Smooth muscle cell (in vitro differentiated cells): ENCODE data around the gene COX4I1. TPM values are rescaled to one million over a fixed set of nuclear protein-coding genes. Genes with fewer than 3 reads are reported as not detected.

Source experiments
- DNase-seq: peaks from one replicate; lab custom pipeline; 2025; ENCODE audit not compliant: unreplicated experiment; lab: John Stamatoyannopoulos, UW
- H2AFZ ChIP-seq: fragments of 200-600 bp; sonication (generic); 2 replicates; pipeline ENCODE4 v1.6.0; 2016; ENCODE audit warnings: antibody characterized with exemption, low read depth, mild to moderate bottlenecking
- H3F3A ChIP-seq: fragments of 200-600 bp; sonication (generic); 2 replicates; pipeline ENCODE4 v1.6.0; 2017; ENCODE audit warnings: antibody characterized with exemption, low read depth
- H3K27ac ChIP-seq: fragments of 200-600 bp; sonication (generic); 2 replicates; pipeline ENCODE4 v1.5.1; 2016; ENCODE audit warnings: low read depth, mild to moderate bottlenecking
- H3K27me3 ChIP-seq: fragments of 200-600 bp; sonication (generic); 2 replicates; pipeline ENCODE4 v1.6.1; 2016; ENCODE audit warnings: low read depth, mild to moderate bottlenecking
- H3K36me3 ChIP-seq: fragments of 200-600 bp; sonication (generic); 2 replicates; pipeline ENCODE4 v1.5.1; 2016; ENCODE audit warnings: low read depth
- H3K4me1 ChIP-seq: fragments of 200-600 bp; sonication (generic); 2 replicates; pipeline ENCODE4 v1.5.1; 2016; ENCODE audit warnings: low read depth
- H3K4me2 ChIP-seq: fragments of 200-600 bp; sonication (generic); 2 replicates; pipeline ENCODE4 v1.6.0; 2016; ENCODE audit warnings: mild to moderate bottlenecking
- H3K4me3 ChIP-seq: fragments of 200-600 bp; sonication (generic); 2 replicates; pipeline ENCODE4 v1.5.1; 2016; ENCODE audit warnings: mild to moderate bottlenecking
- H3K79me2 ChIP-seq: fragments of 200-600 bp; sonication (generic); 2 replicates; pipeline ENCODE4 v1.6.0; 2016; ENCODE audit warnings: low read depth, mild to moderate bottlenecking
- H3K9ac ChIP-seq: fragments of 200-600 bp; sonication (generic); 2 replicates; pipeline ENCODE4 v1.6.0; 2016; ENCODE audit warnings: low read depth
- H3K9me3 ChIP-seq: fragments of 200-600 bp; sonication (generic); replicated peaks from 2 replicates; pipeline ENCODE4 v1.5.1; 2016; ENCODE audit warnings: low read depth
- H4K20me1 ChIP-seq: fragments of 200-600 bp; sonication (generic); 2 replicates; pipeline ENCODE4 v1.6.0; 2016; ENCODE audit warnings: low read depth
- WGBS: methylation state at CpG from one replicate; pipeline ENCODE4 v1.1.7; 2016; ENCODE audit warnings: low lambda C conversion rate; 5-methylcytosine and 5-hydroxymethylcytosine counted together
- polyA plus RNA-seq: library from polyadenylated mRNA; unstranded; fragments of >200 nt; fragmentation: Nextera tagmentation; extraction: Ambion mirVana; gene quantifications from 2 replicates; pipeline ENCODE4 v1.2.1, GENCODE V29; 2016
- total RNA-seq: library from RNA; depleted of rRNA; stranded (reverse); fragments of >200 nt; gene quantifications from 2 replicates; pipeline ENCODE4 v1.2.3, GENCODE V29; 2014
- TF ChIP-seq, protein P1 (sequence below): fragments of 200-600 bp; sonication (generic); IDR thresholded peaks from 2 replicates; pipeline ENCODE4 v1.5.1; 2017; ENCODE audit warnings: borderline replicate concordance, mild to moderate bottlenecking, antibody characterized with exemption; ENCODE audit not compliant: insufficient read depth, poor library complexity, severe bottlenecking

Gene COX4I1
- total and polyA plus RNA-seq, 2 experiments from 2014 or later: 342 to 612 TPM

DNA sequence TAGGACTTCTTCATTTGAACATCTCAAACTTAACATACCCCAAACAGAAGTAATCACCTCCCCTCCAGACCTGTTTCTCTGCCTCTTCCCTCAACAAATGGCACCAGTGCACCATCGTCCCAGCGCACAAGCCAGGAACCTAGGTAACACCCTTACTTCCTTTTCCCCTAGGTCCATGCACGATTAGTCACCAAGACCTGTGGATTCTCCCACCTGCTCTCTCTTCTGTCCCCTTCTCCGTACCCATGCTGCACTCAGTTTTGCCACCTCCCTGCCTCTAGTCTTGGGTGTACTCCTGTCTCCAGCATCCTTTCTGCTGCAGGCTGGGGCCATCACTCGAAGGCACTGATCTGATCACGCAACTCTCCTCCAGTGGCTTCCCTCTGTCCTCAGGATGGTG, 3.3 kb upstream of the COX4I1 start:
- H4K20me1 ChIP-seq: peaks cover 75% of the 10 kb centered on the region
- H3K4me2 ChIP-seq: no peak overlapping the region
- no peak overlapping the region for H2AFZ ChIP-seq
- TF ChIP-seq, protein P1, sequence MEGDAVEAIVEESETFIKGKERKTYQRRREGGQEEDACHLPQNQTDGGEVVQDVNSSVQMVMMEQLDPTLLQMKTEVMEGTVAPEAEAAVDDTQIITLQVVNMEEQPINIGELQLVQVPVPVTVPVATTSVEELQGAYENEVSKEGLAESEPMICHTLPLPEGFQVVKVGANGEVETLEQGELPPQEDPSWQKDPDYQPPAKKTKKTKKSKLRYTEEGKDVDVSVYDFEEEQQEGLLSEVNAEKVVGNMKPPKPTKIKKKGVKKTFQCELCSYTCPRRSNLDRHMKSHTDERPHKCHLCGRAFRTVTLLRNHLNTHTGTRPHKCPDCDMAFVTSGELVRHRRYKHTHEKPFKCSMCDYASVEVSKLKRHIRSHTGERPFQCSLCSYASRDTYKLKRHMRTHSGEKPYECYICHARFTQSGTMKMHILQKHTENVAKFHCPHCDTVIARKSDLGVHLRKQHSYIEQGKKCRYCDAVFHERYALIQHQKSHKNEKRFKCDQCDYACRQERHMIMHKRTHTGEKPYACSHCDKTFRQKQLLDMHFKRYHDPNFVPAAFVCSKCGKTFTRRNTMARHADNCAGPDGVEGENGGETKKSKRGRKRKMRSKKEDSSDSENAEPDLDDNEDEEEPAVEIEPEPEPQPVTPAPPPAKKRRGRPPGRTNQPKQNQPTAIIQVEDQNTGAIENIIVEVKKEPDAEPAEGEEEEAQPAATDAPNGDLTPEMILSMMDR: no peak
- no peak overlapping the region for H3K4me3 ChIP-seq
- no peaks in the 10 kb centered on the region for H3K27me3 ChIP-seq
- H3K4me1 ChIP-seq: peaks cover 19% of the 10 kb centered on the region
- peaks cover 99% of the 10 kb centered on the region for H3K79me2 ChIP-seq
- WGBS: 97% methylated on average over 6 of the region's 6 CpGs
- no peaks in the 10 kb centered on the region for H3F3A ChIP-seq
- no peak overlapping the region for H3K27ac ChIP-seq
- no peak for DNase-seq
- H3K36me3 ChIP-seq: peaks cover 11% of the 10 kb centered on the region
- no peaks in the 10 kb centered on the region for H3K9me3 ChIP-seq
- H3K9ac ChIP-seq: no peak overlapping the region

GRCh38 chr16:85796599-85796998, 2.9 kb upstream of the COX4I1 start:
- peaks cover 72% of the 10 kb centered on the region for H4K20me1 ChIP-seq
- DNase-seq: no peak
- H3K4me2 ChIP-seq: no peak overlapping the region
- peaks cover 19% of the 10 kb centered on the region for H3K4me1 ChIP-seq
- peaks cover 99% of the 10 kb centered on the region for H3K79me2 ChIP-seq
- H3K27ac ChIP-seq: no peak overlapping the region
- H3F3A ChIP-seq: no peaks in the 10 kb centered on the region
- H3K36me3 ChIP-seq: peaks cover 8% of the 10 kb centered on the region
- no peak overlapping the region for H3K4me3 ChIP-seq
- no peaks in the 10 kb centered on the region for H3K27me3 ChIP-seq
- no peak overlapping the region for H2AFZ ChIP-seq
- TF ChIP-seq, protein P1: no peak
- no peak overlapping the region for H3K9ac ChIP-seq
- 99% methylated on average over 7 of the region's 7 CpGs for WGBS
- no peaks in the 10 kb centered on the region for H3K9me3 ChIP-seq

GRCh38 chr16:85798283-85798776, 1.2 kb upstream of the COX4I1 start:
- H3K27me3 ChIP-seq: no peaks in the 10 kb centered on the region
- peaks cover 85% of the 10 kb centered on the region for H3K79me2 ChIP-seq
- H3K9ac ChIP-seq: peak overlapping the region; percentile 99
- TF ChIP-seq, protein P1: no peak
- H3K9me3 ChIP-seq: no peaks in the 10 kb centered on the region
- WGBS: 32% methylated on average over 17 of the region's 17 CpGs
- H3K36me3 ChIP-seq: no peaks in the 10 kb centered on the region
- H3K4me1 ChIP-seq: peaks cover 19% of the 10 kb centered on the region
- H2AFZ ChIP-seq: no peak overlapping the region
- H4K20me1 ChIP-seq: peaks cover 62% of the 10 kb centered on the region
- no peak overlapping the region for H3K27ac ChIP-seq
- peak overlapping the region; percentile 93 for H3K4me2 ChIP-seq
- peak overlapping the region; percentile 87 for H3K4me3 ChIP-seq
- DNase-seq: no peak
- no peaks in the 10 kb centered on the region for H3F3A ChIP-seq

DNA sequence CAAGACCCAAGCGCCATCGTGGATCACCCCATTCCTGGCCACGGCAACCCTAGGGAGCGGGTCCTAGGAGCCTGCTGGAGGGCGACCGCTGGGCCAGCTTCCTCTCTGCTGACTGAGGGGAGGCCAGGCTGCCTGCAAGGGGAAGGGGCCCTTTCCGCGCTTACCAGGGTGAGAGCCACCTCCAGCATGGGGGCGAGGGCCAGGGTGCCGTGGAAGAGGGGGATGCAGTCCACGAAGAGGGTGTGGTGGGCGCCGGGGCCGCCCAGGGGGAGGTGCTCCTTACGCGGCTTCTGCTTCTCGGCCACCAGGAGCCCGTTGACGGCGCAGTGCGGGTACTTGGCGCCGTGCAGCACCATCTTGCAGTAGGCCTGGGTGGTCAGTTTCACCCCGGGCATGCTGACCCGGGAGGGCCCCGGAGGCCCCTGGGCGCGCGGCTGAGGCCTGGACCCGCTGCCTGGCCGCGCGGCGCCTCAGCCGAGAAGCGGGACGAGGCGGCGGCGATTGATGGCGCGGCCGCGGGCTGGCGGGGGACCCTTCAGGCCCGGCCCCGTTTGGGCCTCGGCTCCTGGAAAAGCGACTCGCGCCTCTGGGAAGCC, 496 bp upstream of the COX4I1 start:
- H3K27ac ChIP-seq: peak overlapping the region; percentile 96
- peaks cover 19% of the 10 kb centered on the region for H3K4me1 ChIP-seq
- WGBS: under 1% methylated on average over 38 of the region's 51 CpGs
- DNase-seq: peak; percentile 40
- peak overlapping the region; percentile 87 for H3K4me3 ChIP-seq
- H2AFZ ChIP-seq: peak overlapping the region; percentile 83
- H3K79me2 ChIP-seq: peaks cover 82% of the 10 kb centered on the region
- no peaks in the 10 kb centered on the region for H3K36me3 ChIP-seq
- H3K9ac ChIP-seq: peak overlapping the region; percentile 99
- H4K20me1 ChIP-seq: peaks cover 62% of the 10 kb centered on the region
- no peaks in the 10 kb centered on the region for H3K27me3 ChIP-seq
- no peaks in the 10 kb centered on the region for H3K9me3 ChIP-seq
- H3F3A ChIP-seq: no peaks in the 10 kb centered on the region
- H3K4me2 ChIP-seq: peak overlapping the region; percentile 93
- TF ChIP-seq, protein P1: peak; percentile 9
